ENCODE results near the gene LRPPRC. TPM values are rescaled to one million over a fixed set of nuclear protein-coding genes. Genes with fewer than 3 reads are reported as not detected.

LRPPRC gene
- total RNA-seq, 1 experiment from 2014 or later, result 162 TPM

DNA sequence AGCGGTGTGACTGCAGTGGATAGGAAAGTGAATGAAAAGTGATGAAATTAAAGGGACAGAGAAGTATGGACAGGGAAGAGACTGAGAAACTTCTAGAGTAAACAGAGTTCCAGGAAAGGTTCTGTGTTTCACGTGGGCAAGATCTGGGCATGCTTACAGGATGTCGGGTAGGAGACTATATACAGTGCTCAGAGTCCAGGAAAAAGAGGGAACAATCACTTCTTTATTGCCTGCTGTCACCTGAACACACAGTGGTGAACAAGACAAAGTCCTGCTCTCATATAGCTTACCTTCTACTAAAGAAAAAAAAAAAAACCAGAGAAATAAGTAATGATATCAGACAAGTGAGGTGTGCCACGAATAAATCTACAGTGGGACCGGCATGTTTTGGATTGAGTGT lies 2.4 kb downstream of the LRPPRC start:
- in situ Hi-C loops (cut with HindIII; ENCODE audit: low pct_unique_long_range_greater_than_20kb, low sequenced_read_pairs), result no loop called here
- peak; percentile 22 for DNase-seq (ENCODE audit: low read depth, low spot score)

DNA sequence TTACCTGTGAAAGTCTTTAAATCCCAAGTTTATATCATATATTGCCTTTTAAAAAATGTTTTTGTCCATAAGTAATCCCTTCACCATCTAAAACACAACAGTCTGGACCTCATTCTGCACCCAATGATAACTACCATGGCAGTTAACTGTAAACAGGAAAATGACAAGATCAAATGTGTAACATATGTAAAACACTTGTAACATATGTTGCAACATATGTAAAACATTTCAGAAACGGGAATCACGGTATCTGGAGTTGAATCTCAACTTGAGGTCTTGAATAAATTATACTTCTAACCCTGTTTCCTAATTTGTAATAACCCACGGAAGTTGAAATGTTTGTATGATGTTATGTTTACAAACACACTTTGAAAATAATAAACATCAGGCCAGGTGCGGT lies 6.2 kb downstream of the LRPPRC start:
- in situ Hi-C loops (cut with HindIII; ENCODE audit: low pct_unique_long_range_greater_than_20kb, low sequenced_read_pairs), result no loop called here
- DNase-seq (ENCODE audit: low read depth, low spot score), result no peak

DNA sequence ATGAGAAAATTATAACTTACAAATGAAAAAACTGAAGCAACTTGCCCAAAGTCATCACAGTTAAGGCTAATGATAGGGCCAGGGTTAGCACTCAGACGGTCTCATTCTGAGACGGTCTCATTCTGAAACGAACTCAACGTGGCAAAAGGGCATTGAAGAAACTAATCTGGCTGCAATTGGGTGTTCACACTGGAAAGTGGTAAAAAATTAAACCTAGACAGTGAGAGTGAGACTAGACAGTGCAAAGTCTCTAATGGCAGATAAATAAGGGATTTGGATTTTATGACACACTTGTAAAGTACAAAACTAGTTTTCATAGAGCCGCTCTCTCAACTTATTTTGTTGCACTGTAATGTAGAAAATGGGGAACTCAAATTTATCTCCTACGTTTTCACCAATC lies 9.2 kb downstream of the LRPPRC start:
- in situ Hi-C loops (cut with HindIII; ENCODE audit: low pct_unique_long_range_greater_than_20kb, low sequenced_read_pairs), result no loop called here

DNA sequence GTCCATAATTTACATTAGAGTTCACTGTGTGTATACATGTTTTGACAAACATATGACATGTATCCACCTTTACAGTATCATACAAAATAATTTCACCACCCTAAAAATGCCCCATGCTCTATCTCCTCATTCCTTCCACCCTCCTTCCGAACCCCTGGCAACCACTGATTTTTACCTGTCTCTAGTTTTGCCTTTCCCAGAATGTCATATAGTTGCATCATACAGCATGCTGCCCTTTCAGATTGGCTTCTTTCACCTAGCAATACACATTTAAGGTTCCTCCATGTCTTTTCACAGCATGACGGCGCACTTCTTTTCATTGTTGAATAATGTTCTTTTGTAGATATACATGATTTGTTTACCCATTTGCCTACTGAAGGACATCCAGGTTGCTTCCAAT lies 10.4 kb downstream of the LRPPRC start:
- no peak for DNase-seq (ENCODE audit: low read depth, low spot score)
- in situ Hi-C loops (cut with HindIII; ENCODE audit: low pct_unique_long_range_greater_than_20kb, low sequenced_read_pairs), result no loop called here

More for the DNA sequence above, 9.2 kb downstream of the LRPPRC start:
- no peak for DNase-seq (ENCODE audit: low read depth, low spot score)

DNA sequence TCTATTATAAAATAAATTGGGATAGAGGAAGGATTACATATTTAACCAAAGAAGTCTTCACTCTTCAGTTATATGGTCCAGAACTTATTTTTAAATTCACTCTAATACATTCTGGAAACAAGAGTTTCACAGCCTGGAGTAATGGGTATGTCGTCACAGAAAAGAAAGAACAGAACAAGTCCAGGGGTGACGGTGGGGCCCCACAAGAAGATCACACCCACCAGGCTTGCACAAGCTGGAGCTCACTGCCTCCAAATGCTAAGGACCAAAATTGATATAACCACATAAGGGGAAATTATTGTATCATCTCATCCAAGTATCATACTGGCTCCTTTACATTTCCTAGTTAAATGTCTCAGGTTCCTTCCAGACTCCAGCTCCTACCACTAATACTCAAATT lies 11.3 kb downstream of the LRPPRC start:
- in situ Hi-C loops (cut with HindIII; ENCODE audit: low pct_unique_long_range_greater_than_20kb, low sequenced_read_pairs), result no loop called here

DNA sequence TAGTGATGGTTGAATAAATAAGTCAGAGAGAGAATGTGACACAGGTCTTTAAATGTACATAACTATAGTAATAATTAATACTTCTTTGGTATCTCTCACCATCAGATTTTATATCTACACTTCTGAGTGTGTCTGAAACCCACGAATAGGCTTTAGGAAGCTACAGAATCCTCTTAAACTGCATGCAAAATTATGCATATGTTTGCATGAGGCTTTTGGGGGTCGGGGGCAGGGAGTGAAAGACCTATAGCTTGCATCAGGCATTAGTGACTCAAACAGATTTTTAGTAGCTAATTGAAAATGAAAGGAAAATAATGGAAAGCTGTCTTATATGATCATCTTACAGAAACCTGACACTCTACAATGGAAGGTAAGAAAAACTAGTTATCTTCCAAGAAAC lies 14.9 kb downstream of the LRPPRC start:
- DNase-seq (ENCODE audit: low read depth, low spot score), result no peak
- in situ Hi-C loops (cut with HindIII; ENCODE audit: low pct_unique_long_range_greater_than_20kb, low sequenced_read_pairs), result no loop called here

More for the DNA sequence above, 11.3 kb downstream of the LRPPRC start:
- no peak for DNase-seq (ENCODE audit: low read depth, low spot score)

DNA sequence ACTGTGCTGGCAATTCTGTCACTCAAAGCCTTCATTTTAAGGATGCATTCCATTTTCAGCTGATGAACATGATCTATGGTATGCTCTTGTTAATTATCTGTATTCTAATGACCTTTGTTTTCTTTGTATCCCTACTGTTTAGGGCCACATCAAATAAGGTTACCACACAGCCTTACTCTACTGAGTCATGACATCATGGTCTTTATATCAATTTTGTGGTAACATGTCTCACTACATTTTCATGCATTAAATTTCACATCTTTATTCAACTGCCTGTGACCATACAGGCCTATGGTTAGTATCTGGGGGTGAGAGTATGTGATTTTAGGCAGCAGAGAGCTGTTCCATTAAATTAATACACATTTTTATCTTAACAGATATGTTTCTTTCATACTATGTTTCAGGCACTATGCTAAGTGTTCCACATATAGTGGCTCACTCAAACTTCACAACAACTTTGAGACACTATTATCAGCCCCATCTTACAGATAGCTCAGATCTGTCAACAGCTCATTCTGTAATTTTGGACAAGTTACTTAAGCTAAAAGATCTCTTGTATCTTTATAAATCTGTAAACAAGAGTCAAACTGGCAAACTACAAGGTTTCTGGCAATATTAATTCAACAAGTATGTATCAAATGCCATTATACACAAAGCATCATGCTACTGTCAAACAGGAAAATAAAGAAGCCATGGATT lies 18.0 kb downstream of the LRPPRC start:
- in situ Hi-C loops (cut with HindIII; ENCODE audit: low pct_unique_long_range_greater_than_20kb, low sequenced_read_pairs), result no loop called here

DNA sequence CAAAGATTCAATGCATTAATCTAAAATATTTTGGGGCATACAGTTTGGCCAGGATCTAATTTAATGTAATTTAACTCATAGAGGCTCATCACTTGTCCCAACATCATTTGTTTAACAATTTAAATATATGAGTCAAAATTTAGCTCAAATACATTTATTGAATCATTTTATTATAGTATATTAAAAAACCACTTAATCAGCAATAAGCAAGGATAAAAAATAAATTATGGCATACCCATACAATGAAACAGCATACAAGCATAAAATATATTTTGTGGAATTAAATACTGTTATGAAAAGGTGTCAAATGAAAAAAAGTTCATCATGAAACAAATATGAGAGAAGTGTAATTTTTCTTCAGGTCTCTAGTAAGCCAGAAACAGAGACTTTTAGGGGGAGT lies 34.9 kb downstream of the LRPPRC start:
- DNase-seq (ENCODE audit: low read depth, low spot score), result no peak
- in situ Hi-C loops (cut with HindIII; ENCODE audit: low pct_unique_long_range_greater_than_20kb, low sequenced_read_pairs), result no loop called here

More for the DNA sequence above, 18.0 kb downstream of the LRPPRC start:
- no peak for DNase-seq (ENCODE audit: low read depth, low spot score)

DNA sequence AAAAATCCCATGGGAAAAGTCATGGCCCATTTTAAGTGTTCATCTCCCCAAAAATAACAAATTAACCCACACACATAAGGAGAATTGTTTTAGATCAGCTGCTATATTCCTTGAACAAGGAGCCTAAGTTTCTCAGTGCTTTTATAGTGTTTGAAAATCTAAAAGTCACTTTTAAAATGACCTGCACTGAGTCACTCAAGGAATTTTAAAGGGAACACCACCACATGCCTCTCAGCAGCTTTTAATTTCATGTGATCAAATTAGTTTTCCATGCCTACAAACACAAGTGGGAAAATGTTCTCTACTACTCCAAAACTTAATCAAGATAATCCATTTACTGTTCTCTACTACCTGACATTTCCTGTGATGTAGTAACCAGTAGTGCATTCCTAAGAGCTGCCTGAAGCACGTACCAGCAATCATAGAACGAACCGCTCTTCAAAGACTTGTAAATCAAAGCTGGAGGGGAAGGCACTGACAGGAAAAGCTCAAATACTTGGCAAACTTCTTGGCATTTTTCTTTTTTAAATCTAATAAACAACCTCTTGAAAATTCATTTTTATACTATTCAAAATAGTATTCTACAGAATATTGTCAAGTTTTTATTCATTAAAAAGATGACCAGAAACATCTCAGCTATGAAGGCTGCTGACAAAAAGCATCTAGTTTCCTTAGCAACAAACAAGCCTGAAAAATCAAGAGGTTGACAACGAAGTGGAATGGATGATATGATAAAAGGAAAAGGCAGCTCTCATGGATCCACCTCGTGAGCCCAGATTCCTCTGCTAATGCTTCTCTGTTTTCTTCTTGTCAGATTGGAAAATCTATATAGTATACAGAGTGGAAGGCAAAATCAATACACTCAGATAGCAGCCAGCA lies 37.2 kb downstream of the LRPPRC start:
- no peak for DNase-seq (ENCODE audit: low read depth, low spot score)
- in situ Hi-C loops (cut with HindIII; ENCODE audit: low pct_unique_long_range_greater_than_20kb, low sequenced_read_pairs), result no loop called here

DNA sequence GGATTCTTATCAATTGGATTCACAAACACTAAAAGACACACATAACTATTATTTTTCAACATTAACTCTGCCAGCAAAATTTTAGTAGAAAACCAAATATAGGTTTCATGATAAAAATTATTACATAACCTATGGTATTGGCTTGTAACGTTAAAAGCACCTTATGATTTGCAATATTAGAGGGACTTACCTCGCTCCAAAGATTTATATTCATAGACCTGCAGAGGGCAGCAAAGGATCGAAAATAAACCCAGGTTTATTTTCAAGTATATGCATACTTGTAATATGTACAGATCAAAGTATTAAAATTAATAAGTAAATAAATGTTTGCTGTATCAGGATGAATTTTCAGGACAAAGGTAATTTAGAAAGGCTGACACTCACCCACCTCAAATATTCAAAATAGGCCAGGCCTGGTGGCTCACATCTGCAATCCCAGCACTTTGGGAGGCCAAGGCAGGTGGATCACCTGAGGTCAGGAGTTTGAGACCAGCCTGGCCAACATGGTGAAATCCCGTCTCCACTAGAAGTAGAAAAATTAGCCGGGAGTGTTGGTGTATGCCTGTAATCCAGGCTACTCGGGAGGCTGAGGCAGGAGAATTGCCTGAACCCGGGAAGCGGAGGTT lies 45.3 kb downstream of the LRPPRC start:
- in situ Hi-C loops (cut with HindIII; ENCODE audit: low pct_unique_long_range_greater_than_20kb, low sequenced_read_pairs), result no loop called here

DNA sequence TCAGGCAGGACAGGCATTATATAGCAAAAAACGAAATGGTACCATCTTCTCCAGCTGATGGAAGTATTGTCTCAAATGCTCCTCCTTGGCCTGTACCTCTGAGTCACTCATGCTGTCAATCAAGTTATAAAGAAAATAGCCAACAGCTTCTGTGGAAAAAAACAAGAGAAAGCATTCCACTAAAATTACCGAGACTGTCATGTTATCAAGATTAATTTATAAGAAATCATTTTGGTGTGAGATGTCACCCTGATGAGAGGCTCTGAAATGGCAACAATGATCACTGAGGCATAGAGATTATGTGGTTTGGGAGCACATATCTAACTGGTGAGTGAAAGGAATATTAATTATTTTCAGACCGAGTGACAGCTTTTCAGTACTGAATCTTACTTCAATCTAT lies 47.4 kb downstream of the LRPPRC start:
- no peak for DNase-seq (ENCODE audit: low read depth, low spot score)
- in situ Hi-C loops (cut with HindIII; ENCODE audit: low pct_unique_long_range_greater_than_20kb, low sequenced_read_pairs), result no loop called here

More for the DNA sequence above, 45.3 kb downstream of the LRPPRC start:
- peak; percentile 82 for DNase-seq (ENCODE audit: low read depth, low spot score)

DNA sequence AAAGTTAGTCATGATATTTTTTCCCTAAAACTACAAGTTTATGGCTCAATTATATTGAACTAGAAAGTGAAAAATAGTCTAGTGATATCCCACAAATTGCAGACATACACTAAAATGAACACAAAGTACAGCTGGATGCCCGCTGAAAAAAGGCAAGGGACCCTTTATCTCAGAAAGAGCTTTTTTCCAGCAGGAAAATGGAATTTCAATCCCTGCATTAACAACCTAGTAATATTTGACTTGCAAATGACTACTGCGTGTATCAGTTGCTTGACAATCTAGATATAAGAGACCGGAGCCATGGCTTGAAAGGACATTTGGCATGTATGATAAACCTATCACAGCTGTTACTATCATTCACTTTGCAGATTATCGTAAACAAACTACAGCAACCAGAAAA lies 49.1 kb downstream of the LRPPRC start:
- in situ Hi-C loops (cut with HindIII; ENCODE audit: low pct_unique_long_range_greater_than_20kb, low sequenced_read_pairs), result no loop called here
- no peak for DNase-seq (ENCODE audit: low read depth, low spot score)

DNA sequence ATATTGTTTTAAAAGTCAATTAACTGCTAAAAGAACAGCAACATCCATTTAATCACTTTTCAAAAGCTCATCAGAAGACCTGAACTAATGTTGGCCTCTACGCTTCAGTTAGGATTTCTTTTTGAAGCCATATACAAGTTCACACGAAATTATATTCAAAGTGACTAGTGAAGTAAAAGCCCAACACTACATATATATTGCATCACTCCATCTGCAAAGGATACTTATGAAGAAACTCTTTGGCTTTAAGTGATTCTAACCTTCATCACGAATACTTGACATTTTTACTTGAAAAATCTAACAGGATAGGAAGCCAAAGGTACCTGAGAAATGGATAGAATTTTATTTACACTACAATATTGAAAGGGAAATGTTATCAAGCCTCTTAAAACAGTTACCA lies 50.4 kb downstream of the LRPPRC start:
- in situ Hi-C loops (cut with HindIII; ENCODE audit: low pct_unique_long_range_greater_than_20kb, low sequenced_read_pairs), result no loop called here
- no peak for DNase-seq (ENCODE audit: low read depth, low spot score)

DNA sequence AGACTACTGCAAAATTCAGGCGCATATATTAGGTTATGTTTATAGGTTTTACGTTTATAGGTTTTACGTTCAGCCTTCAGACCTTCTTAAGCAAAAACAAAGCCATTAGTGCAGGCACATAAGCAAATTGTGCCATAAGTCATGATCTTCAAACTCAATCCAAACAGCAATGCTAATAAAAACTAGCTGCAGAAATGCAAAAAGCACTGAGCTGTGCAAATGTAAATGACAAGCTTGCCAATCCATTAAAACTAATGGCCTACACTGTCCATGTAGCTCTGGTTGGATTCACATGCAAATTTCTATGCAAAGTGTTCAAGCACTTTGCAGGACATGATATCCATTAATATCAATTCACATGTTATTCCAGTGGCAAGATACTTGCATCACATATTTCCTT lies 50.9 kb downstream of the LRPPRC start:
- no peak for DNase-seq (ENCODE audit: low read depth, low spot score)
- in situ Hi-C loops (cut with HindIII; ENCODE audit: low pct_unique_long_range_greater_than_20kb, low sequenced_read_pairs), result no loop called here

DNA sequence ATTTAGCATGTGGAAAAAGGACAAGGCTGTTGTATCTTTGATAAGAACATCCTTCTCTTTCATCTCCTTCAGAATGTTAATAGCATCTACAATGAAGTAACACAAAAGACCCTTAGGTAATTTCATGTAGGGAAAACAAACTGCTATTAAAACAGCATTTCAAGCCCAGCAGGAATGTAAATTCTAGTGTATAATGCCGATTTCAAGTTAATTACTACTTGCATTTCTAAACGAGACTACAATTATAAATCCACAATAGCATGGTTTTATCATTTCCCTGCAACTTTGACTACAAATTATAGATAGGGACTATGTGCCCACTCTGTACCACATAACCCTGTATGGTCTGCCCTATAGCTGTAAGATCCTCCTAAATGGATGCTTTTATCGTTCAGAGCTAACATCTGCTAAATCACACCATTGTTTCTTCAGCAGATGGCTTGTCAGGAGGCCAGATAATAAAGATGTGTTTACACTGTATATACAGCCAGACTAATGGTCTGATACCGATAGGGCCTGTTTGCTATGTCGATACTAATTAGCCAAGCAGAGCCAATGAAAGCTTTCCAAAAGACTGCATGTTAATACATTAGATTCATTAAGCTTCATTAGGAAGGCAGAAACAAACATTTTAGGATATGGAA lies 51.9 kb downstream of the LRPPRC start:
- in situ Hi-C loops (cut with HindIII; ENCODE audit: low pct_unique_long_range_greater_than_20kb, low sequenced_read_pairs), result no loop called here

DNA sequence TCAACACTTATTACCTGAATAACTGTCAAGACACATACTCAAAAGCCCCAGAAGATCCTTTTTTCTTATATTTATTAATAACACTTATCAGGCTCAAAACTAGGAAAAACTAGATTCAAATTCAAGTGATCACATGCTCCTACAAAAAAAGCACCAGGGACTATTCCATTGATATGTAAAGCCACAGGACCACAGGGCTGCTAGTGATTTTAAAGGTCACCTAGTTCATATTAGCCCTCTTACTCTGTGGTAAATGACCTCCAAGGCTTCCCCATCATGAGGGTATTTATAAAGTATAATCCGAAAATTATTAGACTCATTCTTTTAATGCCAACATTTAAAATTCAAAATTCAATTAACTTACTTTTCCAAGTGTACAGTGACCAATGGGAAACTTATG lies 52.5 kb downstream of the LRPPRC start:
- DNase-seq (ENCODE audit: low read depth, low spot score), result peak; percentile 86
- in situ Hi-C loops (cut with HindIII; ENCODE audit: low pct_unique_long_range_greater_than_20kb, low sequenced_read_pairs), result no loop called here

More for the DNA sequence above, 51.9 kb downstream of the LRPPRC start:
- DNase-seq (ENCODE audit: low read depth, low spot score), result peak; percentile 98

DNA sequence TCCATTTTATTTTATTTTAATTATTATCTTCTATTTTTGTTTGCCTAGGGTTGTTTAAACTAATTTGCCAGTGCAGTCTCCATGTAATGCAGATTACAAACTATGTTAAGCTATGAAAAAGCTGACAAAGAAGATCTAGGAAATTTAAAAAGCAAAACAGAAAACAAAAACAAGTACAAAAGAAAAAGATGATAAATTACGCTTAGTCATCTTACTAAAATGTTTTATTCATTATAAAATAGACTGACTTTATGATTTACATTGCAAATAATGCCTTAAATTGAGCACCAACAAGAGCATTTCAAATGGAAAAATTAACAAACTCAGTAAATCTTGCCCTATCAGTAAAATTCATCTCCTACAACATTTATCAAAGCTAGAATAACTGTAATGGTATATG lies 52.9 kb downstream of the LRPPRC start:
- DNase-seq (ENCODE audit: low read depth, low spot score), result no peak
- in situ Hi-C loops (cut with HindIII; ENCODE audit: low pct_unique_long_range_greater_than_20kb, low sequenced_read_pairs), result no loop called here

DNA sequence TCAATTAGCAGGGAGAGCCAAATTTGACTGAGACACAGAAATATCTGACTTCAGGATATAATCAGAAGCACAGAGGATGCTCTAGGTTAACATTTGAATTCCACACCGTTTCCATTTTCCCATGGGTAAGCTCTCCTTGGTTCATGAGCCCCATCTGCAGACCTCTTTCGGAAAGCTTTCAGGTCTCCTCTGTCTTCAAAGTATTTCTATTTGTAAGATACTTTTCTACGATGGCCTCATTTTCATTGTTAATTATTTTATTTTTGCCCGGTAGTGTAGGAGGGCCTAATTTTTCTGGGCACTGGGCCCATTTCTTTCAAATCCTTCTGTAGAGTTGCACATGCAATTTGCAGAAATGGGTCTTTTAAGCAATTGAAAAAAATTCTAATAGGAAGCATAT lies 53.8 kb downstream of the LRPPRC start:
- DNase-seq (ENCODE audit: low read depth, low spot score), result peak; percentile 75
- in situ Hi-C loops (cut with HindIII; ENCODE audit: low pct_unique_long_range_greater_than_20kb, low sequenced_read_pairs), result no loop called here
